HUDEP-2 (cell line): ENCODE data around the gene RNF212.
"Not testable (repeated sequence)": the region's sequence is repeated elsewhere in the genome, so short reads cannot be mapped to it uniquely, and the experiment has no call there.

Experiments used
- DNase-seq, 76 experiments: peaks; one replicate each; lab custom pipeline; 2025; ENCODE audit not compliant: unreplicated experiment in 76 of 76; lab: John Stamatoyannopoulos, UW

RNF212 gene

GRCh38 chr4:1072830-1073446, 40.4 kb downstream of the RNF212 start:
- peak in 52 of 76 experiments; percentile 3 to 68 (median 30) for DNase-seq

GRCh38 chr4:1069394-1069793, 44.0 kb downstream of the RNF212 start:
- no peak for DNase-seq

GRCh38 chr4:1065732-1066131, 47.6 kb downstream of the RNF212 start:
- no peak for DNase-seq

- DNase-seq = no peak
These were observed 50.9 kb downstream of the RNF212 start for GRCh38 chr4:1062419-1062818.

- no peak for DNase-seq
These were observed 51.6 kb downstream of the RNF212 start for GRCh38 chr4:1061760-1062159.

- no peak for DNase-seq
These were observed 52.2 kb downstream of the RNF212 start for GRCh38 chr4:1061056-1061700.

GRCh38 chr4:1060621-1061020, 52.7 kb downstream of the RNF212 start:
- DNase-seq = no peak

- no peak for DNase-seq
These were observed 53.2 kb downstream of the RNF212 start for GRCh38 chr4:1060121-1060520.

- no peak for DNase-seq
These were observed 54.2 kb downstream of the RNF212 start for GRCh38 chr4:1058997-1059665.

GRCh38 chr4:1058198-1058996, 55.0 kb downstream of the RNF212 start:
- DNase-seq = no peak

- DNase-seq = no peak
These were observed 56.0 kb downstream of the RNF212 start for GRCh38 chr4:1057403-1057745.

GRCh38 chr4:1056671-1057402, 56.5 kb downstream of the RNF212 start:
- DNase-seq = no peak

- DNase-seq = peak in 21 of 76 experiments; percentile 0 to 48 (median 25)
These were observed 57.4 kb downstream of the RNF212 start for GRCh38 chr4:1055721-1056590.

- not testable (repeated sequence) for DNase-seq
These were observed 58.1 kb downstream of the RNF212 start for GRCh38 chr4:1055243-1055701.

GRCh38 chr4:1054696-1055242, 58.6 kb downstream of the RNF212 start:
- not testable (repeated sequence) for DNase-seq

- not testable (repeated sequence) for DNase-seq
These were observed 59.5 kb downstream of the RNF212 start for GRCh38 chr4:1053891-1054290.

- DNase-seq = no peak
These were observed 60.2 kb downstream of the RNF212 start for GRCh38 chr4:1053080-1053661.

GRCh38 chr4:1052231-1052671, 61.1 kb downstream of the RNF212 start:
- DNase-seq = peak in 22 of 76 experiments; percentile 10 to 51 (median 28)

- no peak for DNase-seq
These were observed 61.9 kb downstream of the RNF212 start for GRCh38 chr4:1051472-1051871.
